Lower leg skin (tissue), 4 donors: Measurements from ENCODE around the gene CCDC69. TPM values are rescaled to one million over a fixed set of nuclear protein-coding genes. Genes with fewer than 3 reads are reported as not detected.

ENCODE experiments used
- DNase-seq, 2 donors: peaks; one replicate each; pipeline ENCODE4 v3.0.0-alpha.2; 2019; ENCODE audit warnings: low spot score in 2 of 2
- H3K4me3 ChIP-seq: fragments of 200-600 bp; sonication (generic); 2 replicates; pipeline ENCODE4 v1.5.1; 2017; ENCODE audit warnings: mild to moderate bottlenecking, low read depth; ENCODE audit not compliant: poor library complexity, severe bottlenecking
- CTCF ChIP-seq, 3 donors: fragments of 450-650 bp; IDR thresholded peaks; one replicate each; pipeline ENCODE4 v1.5.1; 2016; ENCODE audit warnings: antibody characterized with exemption in 3 of 3, mild to moderate bottlenecking in 3 of 3, moderate library complexity in 2 of 3
- POLR2A ChIP-seq, 2 donors: fragments of 450-650 bp; IDR thresholded peaks; one replicate each; pipeline ENCODE4 v1.6.1; 2016 to 2017; ENCODE audit warnings: antibody characterized with exemption in 2 of 2, mild to moderate bottlenecking in 1 of 2, moderate library complexity in 1 of 2
- WGBS, 2 donors: methylation state at CpG; one replicate each; pipeline ENCODE4 v1.1.5; 2018; 5-methylcytosine and 5-hydroxymethylcytosine counted together
- intact Hi-C: fragments of 100-400 bp; cut with DNase I; formaldehyde crosslinking; loops from one replicate; pipeline ENCODE4 v1.15.0; 2023; ENCODE audit warnings: low total_unique reads
- total RNA-seq, 4 donors: library from RNA; depleted of rRNA; stranded (reverse); fragments of >200 nt; gene quantifications; one replicate each; pipeline ENCODE4 v1.1.0, GENCODE V29; 2016

CCDC69 gene
- total RNA-seq, 4 donors from 2014 or later = 21.4 to 33.3 (median 24.2) TPM

GRCh38 chr5:151159649-151160373 lies 64.1 kb downstream of the CCDC69 start:
- intact Hi-C loops = no loop called here

GRCh38 chr5:151158287-151158661 lies 65.6 kb downstream of the CCDC69 start:
- H3K4me3 ChIP-seq = no peak overlapping the region
- no peak for TF ChIP-seq CTCF (IDR thresholded peaks at IDR 0.05)
- no peak for TF ChIP-seq POLR2A (IDR thresholded peaks at IDR 0.05)
- no peak for DNase-seq
- intact Hi-C loops = no loop called here
- 19 to 23% methylated on average over 6 of the region's 6 CpGs for WGBS, 2 donors

More at GRCh38 chr5:151159649-151160373, 64.1 kb downstream of the CCDC69 start:
- 87 to 93% methylated on average over 9 of the region's 9 CpGs for WGBS, 2 donors
- H3K4me3 ChIP-seq = no peak overlapping the region
- TF ChIP-seq CTCF (IDR thresholded peaks at IDR 0.05) = no peak
- TF ChIP-seq POLR2A (IDR thresholded peaks at IDR 0.05) = no peak
- DNase-seq = no peak

GRCh38 chr5:151157426-151158286 lies 66.2 kb downstream of the CCDC69 start, which contains the start of gene ANXA6:
ANXA6 (minus strand) TSS chr5:151157779; CDS start chr5:151147901, 9,878 bp downstream.
- intact Hi-C loops = no loop called here
- 1 to 2% methylated on average over 23 to 43 of the region's 60 CpGs for WGBS, 2 donors

GRCh38 chr5:151156507-151157420 lies 67.1 kb downstream of the CCDC69 start:
- DNase-seq = no peak
- WGBS, 2 donors = 25 to 51% methylated on average over 19 to 20 of the region's 20 CpGs
- intact Hi-C loops = no loop called here
- H3K4me3 ChIP-seq = peak overlapping the region; percentile 71
- TF ChIP-seq CTCF (IDR thresholded peaks at IDR 0.05) (no peak), POLR2A (IDR thresholded peaks at IDR 0.05) (no peak)

More at GRCh38 chr5:151157426-151158286, 66.2 kb downstream of the CCDC69 start, which contains the start of gene ANXA6:
- TF ChIP-seq POLR2A (IDR thresholded peaks at IDR 0.05) (no peak), CTCF (IDR thresholded peaks at IDR 0.05) (no peak)
- peak; percentile 80 to 97 for DNase-seq
- peak within 1 kb of the TSS; percentile 71 for H3K4me3 ChIP-seq

- intact Hi-C loops = no loop called here
- DNase-seq = peak in 1 of 2 donors; percentile 90
- TF ChIP-seq CTCF (IDR thresholded peaks at IDR 0.05) = no peak
- no peak for TF ChIP-seq POLR2A (IDR thresholded peaks at IDR 0.05)
- H3K4me3 ChIP-seq = peak overlapping the region; percentile 71
- 31 to 50% methylated on average over 9 of the region's 9 CpGs for WGBS, 2 donors
Observed at GRCh38 chr5:151155775-151156506, 68.0 kb downstream of the CCDC69 start.
